Measurements from ENCODE around the gene GALNT9.

- TF ChIP-seq CTCF (IDR thresholded peaks at IDR 0.05), result no peak
- no peak for TF ChIP-seq POLR2A (IDR thresholded peaks at IDR 0.05)
These were observed 933 bp downstream of the GALNT9 start for GRCh38 chr12:132328282-132329029.

Data from lower leg skin (tissue), 3 donors.